GM23248 (cell line): Measurements from ENCODE around the gene RSL1D1.

Experiments used
- EZH2 ChIP-seq: fragments of 200-600 bp; sonication (generic); IDR thresholded peaks from 2 replicates; pipeline ENCODE4 v1.6.1; 2018; ENCODE audit warnings: antibody characterized with exemption, mild to moderate bottlenecking; ENCODE audit not compliant: insufficient read depth, poor library complexity, severe bottlenecking
- EZH2phosphoT487 ChIP-seq: fragments of 200-600 bp; sonication (generic); IDR thresholded peaks from 2 replicates; pipeline ENCODE4 v1.6.1; 2018; ENCODE audit warnings: antibody characterized with exemption, moderate library complexity, mild to moderate bottlenecking, low read depth; ENCODE audit not compliant: insufficient read depth

DNA sequence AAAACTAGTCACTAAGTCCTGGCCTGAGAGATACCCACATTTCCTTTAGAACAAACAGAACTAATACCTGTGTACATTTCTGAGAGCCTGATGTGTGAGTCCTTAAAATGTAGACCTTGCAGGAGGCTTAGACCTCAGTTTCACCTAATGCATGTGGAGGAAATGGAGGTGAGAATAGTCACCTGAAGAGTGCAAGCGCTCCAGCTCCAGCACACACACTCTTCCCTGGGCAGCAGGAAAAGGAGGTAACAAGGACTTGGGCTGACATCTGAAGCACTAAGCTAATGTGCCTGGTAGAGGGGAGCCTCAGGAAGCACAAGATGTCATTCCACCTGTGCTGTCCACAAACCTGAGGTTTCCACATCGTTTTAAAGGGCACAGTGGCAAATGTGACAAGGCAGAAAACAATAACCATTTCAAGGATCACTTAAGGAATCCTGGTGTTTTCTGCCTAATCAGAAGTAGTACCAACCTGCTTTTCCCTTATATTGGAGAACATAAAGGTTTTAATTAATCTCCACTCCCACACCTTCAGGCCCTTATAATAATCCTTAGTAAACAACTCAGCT, 17.2 kb upstream of the RSL1D1 start:
- no peak for TF ChIP-seq EZH2
- TF ChIP-seq EZH2phosphoT487: no peak
